ENCODE data around the gene SLC41A3. TPM values are rescaled to one million over a fixed set of nuclear protein-coding genes. Genes with fewer than 3 reads are reported as not detected.

Gene SLC41A3
- polyA plus RNA-seq, 3 donors: 2.8 to 18.2 (median 13.6) TPM

GRCh38 chr3:126118591-126118990 lies 34.7 kb upstream of the SLC41A3 start:
- H3K36me3 Mint-ChIP-seq: no peaks in the 10 kb centered on the region
- Histone ChIP-seq H3K9ac (ENCODE audit: insufficient read depth, low read length, poor library complexity, severe bottlenecking) (no peak overlapping the region), H3K36me3 (replicated peaks in 1 of 2; ENCODE audit: control insufficient read depth in 1 of 2, insufficient read depth in 2 of 2, low read length in 2 of 2) (no peaks in the 10 kb centered on the region), H2AFZ (ENCODE audit: insufficient read depth, low read depth, low read length, poor library complexity, severe bottlenecking) (no peak overlapping the region), H3K4me2 (replicated peaks; ENCODE audit: extremely low read depth, low read length, poor library complexity, severe bottlenecking) (no peak overlapping the region), H3K4me3 (replicated peaks in 1 of 3; ENCODE audit: low read depth in 2 of 3, low read length in 3 of 3) (no peak overlapping the region), H3K79me2 (ENCODE audit: insufficient read depth, low read length) (no peaks in the 10 kb centered on the region), H4K20me1 (ENCODE audit: insufficient read depth, low read length) (no peaks in the 10 kb centered on the region), H3K4me1 (ENCODE audit: control insufficient read depth in 1 of 2, insufficient read depth in 2 of 2, low read length in 2 of 2) (no peaks in the 10 kb centered on the region), H3K27ac (ENCODE audit: low read depth in 1 of 2, low read length in 2 of 2) (no peak overlapping the region), H3K27me3 (ENCODE audit: control insufficient read depth in 2 of 2, insufficient read depth in 2 of 2, low read length in 2 of 2) (no peaks in the 10 kb centered on the region), H3K9me3 (replicated peaks in 1 of 2; ENCODE audit: control insufficient read depth in 1 of 2, insufficient read depth in 1 of 2, low read length in 2 of 2) (no peaks in the 10 kb centered on the region)
- intact Hi-C loops (cut with micrococcal nuclease): no loop called here
- DNase-seq: no peak
- no peak overlapping the region for H3K27ac Mint-ChIP-seq
- peaks cover 7 to 13% (median 9%) of the 10 kb centered on the region in 3 donors for H3K27me3 Mint-ChIP-seq (ENCODE audit: low read depth in 3 of 3)
- H3K4me1 Mint-ChIP-seq: no peaks in the 10 kb centered on the region
- no peak overlapping the region for H3K4me3 Mint-ChIP-seq
- no peak for TF ChIP-seq CTCF (IDR thresholded peaks at IDR 0.05)
- no peaks in the 10 kb centered on the region for H3K9me3 Mint-ChIP-seq
- 94% methylated on average over 11 of the region's 11 CpGs for WGBS (ENCODE audit: insufficient coverage)

GRCh38 chr3:126117786-126118185 lies 33.9 kb upstream of the SLC41A3 start:
- Histone ChIP-seq H2AFZ (ENCODE audit: insufficient read depth, low read depth, low read length, poor library complexity, severe bottlenecking) (no peak overlapping the region), H3K9ac (ENCODE audit: insufficient read depth, low read length, poor library complexity, severe bottlenecking) (no peak overlapping the region), H3K79me2 (ENCODE audit: insufficient read depth, low read length) (no peaks in the 10 kb centered on the region), H3K27ac (ENCODE audit: low read depth in 1 of 2, low read length in 2 of 2) (no peak overlapping the region), H3K36me3 (replicated peaks in 1 of 2; ENCODE audit: control insufficient read depth in 1 of 2, insufficient read depth in 2 of 2, low read length in 2 of 2) (no peaks in the 10 kb centered on the region), H4K20me1 (ENCODE audit: insufficient read depth, low read length) (no peaks in the 10 kb centered on the region), H3K4me3 (replicated peaks in 1 of 3; ENCODE audit: low read depth in 2 of 3, low read length in 3 of 3) (no peak overlapping the region), H3K4me2 (replicated peaks; ENCODE audit: extremely low read depth, low read length, poor library complexity, severe bottlenecking) (no peak overlapping the region), H3K9me3 (replicated peaks in 1 of 2; ENCODE audit: control insufficient read depth in 1 of 2, insufficient read depth in 1 of 2, low read length in 2 of 2) (no peaks in the 10 kb centered on the region), H3K27me3 (ENCODE audit: control insufficient read depth in 2 of 2, insufficient read depth in 2 of 2, low read length in 2 of 2) (no peaks in the 10 kb centered on the region), H3K4me1 (ENCODE audit: control insufficient read depth in 1 of 2, insufficient read depth in 2 of 2, low read length in 2 of 2) (no peaks in the 10 kb centered on the region)
- no peak overlapping the region for H3K27ac Mint-ChIP-seq
- DNase-seq: no peak
- H3K9me3 Mint-ChIP-seq: no peaks in the 10 kb centered on the region
- H3K4me1 Mint-ChIP-seq: no peaks in the 10 kb centered on the region
- H3K27me3 Mint-ChIP-seq (ENCODE audit: low read depth in 3 of 3): peaks cover 3 to 12% (median 11%) of the 10 kb centered on the region in 3 donors
- TF ChIP-seq CTCF (IDR thresholded peaks at IDR 0.05): no peak
- H3K4me3 Mint-ChIP-seq: no peak overlapping the region
- WGBS (ENCODE audit: insufficient coverage): 79% methylated on average over 6 of the region's 9 CpGs
- intact Hi-C loops (cut with micrococcal nuclease): no loop called here
- H3K36me3 Mint-ChIP-seq: no peaks in the 10 kb centered on the region
